Gastrocnemius medialis (tissue), 4 donors: ENCODE data around the gene COL19A1. TPM values are rescaled to one million over a fixed set of nuclear protein-coding genes. Genes with fewer than 3 reads are reported as not detected.

Source experiments
- ATAC-seq, 2 donors: fragments of 150-250 bp; one replicate each; pipeline ENCODE4 v1.9.1; 2016
- DNase-seq, 2 donors: peaks; one replicate each; pipeline ENCODE4 v3.0.0-alpha.2; 2019
- H3K27ac ChIP-seq, 4 donors: fragments of 200-600 bp; sonication (generic); 1 replicate in 1 of 4; 2 replicates in 3 of 4; pipeline ENCODE4 v1.5.1; 2016 to 2018; ENCODE audit warnings: mild to moderate bottlenecking in 2 of 4, moderate library complexity in 1 of 4
- H3K27me3 ChIP-seq, 3 donors: fragments of 200-600 bp; sonication (generic) in 2 of 3; 1 replicate in 1 of 3; 2 replicates in 2 of 3; pipeline versions ENCODE4 v1.5.1 to v1.6.0; 2016 to 2019; ENCODE audit warnings: mild to moderate bottlenecking in 1 of 3, moderate library complexity in 1 of 3
- H3K36me3 ChIP-seq, 2 donors: fragments of 200-600 bp; sonication (generic) in 1 of 2; one replicate each; pipeline ENCODE4 v1.5.1; 2017 to 2018
- H3K4me1 ChIP-seq, 2 donors: fragments of 200-600 bp; sonication (generic) in 1 of 2; one replicate each; pipeline ENCODE4 v1.5.1; 2016 to 2017; ENCODE audit warnings: mild to moderate bottlenecking in 2 of 2
- H3K4me3 ChIP-seq, 4 donors: fragments of 200-600 bp; sonication (generic) in 3 of 4; 1 replicate in 1 of 4; 2 replicates in 3 of 4; pipeline ENCODE4 v1.5.1; 2016 to 2019; ENCODE audit warnings: mild to moderate bottlenecking in 2 of 4
- H3K9me3 ChIP-seq, 3 donors: fragments of 200-600 bp; sonication (generic) in 2 of 3; 1 replicate in 1 of 3; 2 replicates in 2 of 3; pipeline ENCODE4 v1.5.1; 2016 to 2019
- POLR2A ChIP-seq, 2 donors: fragments of 450-650 bp; IDR thresholded peaks; one replicate each; pipeline ENCODE4 v1.6.1; 2017; ENCODE audit warnings: antibody characterized with exemption in 2 of 2, mild to moderate bottlenecking in 2 of 2, moderate library complexity in 2 of 2
- in situ Hi-C, 4 donors: fragments of 200-750 bp; cut with MboI; loops; one replicate each; pipeline versions ENCODE4 v1.15.0 to v1.8.0; 2017; ENCODE audit warnings: low sequenced_read_pairs in 4 of 4
- intact Hi-C: fragments of 100-400 bp; cut with DNase I; formaldehyde crosslinking; loops from one replicate; pipeline ENCODE4 v1.15.1; 2023; ENCODE audit warnings: low total_unique reads
- total RNA-seq, 4 donors: library from RNA; depleted of rRNA; stranded (reverse); fragments of >200 nt; gene quantifications; one replicate each; pipeline versions ENCODE4 v1.1.0 to v1.2.3, GENCODE V29; 2016
- TF ChIP-seq, protein P1 (sequence below), 5 experiments: fragments of 450-650 bp in 3 of 5; fragments of 200-600 bp in 2 of 5; sonication (generic) in 2 of 5; IDR thresholded peaks in 4 of 5; conservative IDR thresholded peaks in 1 of 5; 1 replicate in 4 of 5; 2 replicates in 1 of 5; pipeline ENCODE4 v1.5.1; 2016 to 2019; ENCODE audit warnings: antibody characterized with exemption in 5 of 5, mild to moderate bottlenecking in 3 of 5, moderate library complexity in 3 of 5

COL19A1 gene
- total RNA-seq, 4 donors from 2014 or later: 0.05 to 0.65 (median 0.14) TPM

- H3K27me3 ChIP-seq: no peaks in the 10 kb centered on the region
- H3K36me3 ChIP-seq: no peaks in the 10 kb centered on the region
- TF ChIP-seq, protein P1, sequence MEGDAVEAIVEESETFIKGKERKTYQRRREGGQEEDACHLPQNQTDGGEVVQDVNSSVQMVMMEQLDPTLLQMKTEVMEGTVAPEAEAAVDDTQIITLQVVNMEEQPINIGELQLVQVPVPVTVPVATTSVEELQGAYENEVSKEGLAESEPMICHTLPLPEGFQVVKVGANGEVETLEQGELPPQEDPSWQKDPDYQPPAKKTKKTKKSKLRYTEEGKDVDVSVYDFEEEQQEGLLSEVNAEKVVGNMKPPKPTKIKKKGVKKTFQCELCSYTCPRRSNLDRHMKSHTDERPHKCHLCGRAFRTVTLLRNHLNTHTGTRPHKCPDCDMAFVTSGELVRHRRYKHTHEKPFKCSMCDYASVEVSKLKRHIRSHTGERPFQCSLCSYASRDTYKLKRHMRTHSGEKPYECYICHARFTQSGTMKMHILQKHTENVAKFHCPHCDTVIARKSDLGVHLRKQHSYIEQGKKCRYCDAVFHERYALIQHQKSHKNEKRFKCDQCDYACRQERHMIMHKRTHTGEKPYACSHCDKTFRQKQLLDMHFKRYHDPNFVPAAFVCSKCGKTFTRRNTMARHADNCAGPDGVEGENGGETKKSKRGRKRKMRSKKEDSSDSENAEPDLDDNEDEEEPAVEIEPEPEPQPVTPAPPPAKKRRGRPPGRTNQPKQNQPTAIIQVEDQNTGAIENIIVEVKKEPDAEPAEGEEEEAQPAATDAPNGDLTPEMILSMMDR (IDR thresholded peaks at IDR 0.05 in 4 of 5, conservative IDR thresholded peaks at IDR 0.05 in 1 of 5): no peak
- no peak for TF ChIP-seq POLR2A (IDR thresholded peaks at IDR 0.05)
- no peaks in the 10 kb centered on the region for H3K9me3 ChIP-seq
- DNase-seq: no peak
- in situ Hi-C loops (no loop called here), intact Hi-C loops (no loop called here)
- H3K4me1 ChIP-seq: no peaks in the 10 kb centered on the region
- ATAC-seq: no peak
- H3K27ac ChIP-seq: no peak overlapping the region
- H3K4me3 ChIP-seq: no peak overlapping the region
Measured at GRCh38 chr6:70130865-70131264, 264.5 kb downstream of the COL19A1 start.

DNA sequence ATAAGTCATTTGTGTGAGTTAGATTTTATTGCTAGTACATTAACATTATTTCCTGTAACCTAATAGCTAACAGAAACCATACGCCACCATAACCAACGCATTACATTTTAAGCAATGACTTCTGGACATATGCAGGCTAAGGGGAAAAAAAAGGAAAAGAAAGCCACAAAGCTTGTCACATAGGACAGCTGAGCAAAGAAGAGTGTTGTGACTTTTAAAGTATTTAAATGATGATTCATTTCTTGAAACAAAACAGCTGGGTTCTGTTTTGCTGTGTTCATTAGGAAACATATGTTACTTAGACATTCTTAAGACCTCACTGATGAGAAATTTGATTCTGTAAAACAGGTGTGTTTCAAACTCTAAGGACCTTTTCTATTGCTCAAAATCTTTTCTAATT is 265.2 kb downstream of the COL19A1 start:
- in situ Hi-C loops: no loop called here
- DNase-seq: no peak
- no peaks in the 10 kb centered on the region for H3K9me3 ChIP-seq
- no peak overlapping the region for H3K27ac ChIP-seq
- TF ChIP-seq, protein P1 (IDR thresholded peaks at IDR 0.05 in 4 of 5, conservative IDR thresholded peaks at IDR 0.05 in 1 of 5): no peak
- no peak for TF ChIP-seq POLR2A (IDR thresholded peaks at IDR 0.05)
- H3K4me1 ChIP-seq: no peaks in the 10 kb centered on the region
- no peak for ATAC-seq
- H3K27me3 ChIP-seq: no peaks in the 10 kb centered on the region
- no peak overlapping the region for H3K4me3 ChIP-seq
- no peaks in the 10 kb centered on the region for H3K36me3 ChIP-seq
- intact Hi-C loops: no loop called here

- DNase-seq (no peak), ATAC-seq (no peak)
- in situ Hi-C loops (no loop called here), intact Hi-C loops (no loop called here)
- Histone ChIP-seq H3K4me3 (no peak overlapping the region), H3K4me1 (no peaks in the 10 kb centered on the region), H3K9me3 (no peaks in the 10 kb centered on the region), H3K27me3 (no peaks in the 10 kb centered on the region), H3K36me3 (no peaks in the 10 kb centered on the region), H3K27ac (no peak overlapping the region)
- TF ChIP-seq POLR2A (IDR thresholded peaks at IDR 0.05): no peak
- TF ChIP-seq, protein P1 (IDR thresholded peaks at IDR 0.05 in 4 of 5, conservative IDR thresholded peaks at IDR 0.05 in 1 of 5): no peak
Measured at GRCh38 chr6:70133246-70133645, 266.9 kb downstream of the COL19A1 start.

GRCh38 chr6:70134542-70134941 is 268.2 kb downstream of the COL19A1 start:
- no peaks in the 10 kb centered on the region for H3K4me1 ChIP-seq
- ATAC-seq: no peak
- in situ Hi-C loops: no loop called here
- H3K4me3 ChIP-seq: no peak overlapping the region
- no peak overlapping the region for H3K27ac ChIP-seq
- H3K36me3 ChIP-seq: no peaks in the 10 kb centered on the region
- no peaks in the 10 kb centered on the region for H3K9me3 ChIP-seq
- no peak for TF ChIP-seq POLR2A (IDR thresholded peaks at IDR 0.05)
- TF ChIP-seq, protein P1 (IDR thresholded peaks at IDR 0.05 in 4 of 5, conservative IDR thresholded peaks at IDR 0.05 in 1 of 5): no peak
- no peak for DNase-seq
- intact Hi-C loops: no loop called here
- H3K27me3 ChIP-seq: no peaks in the 10 kb centered on the region
